Kidney glomerular epithelial cell (primary cell): ENCODE measurements around the gene HDAC2.
A peak's percentile ranks its signal among the peaks of the same experiment; 100 is the strongest.
"Not testable (repeated sequence)": the region's sequence is repeated elsewhere in the genome, so short reads cannot be mapped to it uniquely, and the experiment has no call there.

Experiments used
- DNase-seq: peaks from one replicate; lab custom pipeline; 2025; lab: John Stamatoyannopoulos, UW

The HDAC2 gene

DNA sequence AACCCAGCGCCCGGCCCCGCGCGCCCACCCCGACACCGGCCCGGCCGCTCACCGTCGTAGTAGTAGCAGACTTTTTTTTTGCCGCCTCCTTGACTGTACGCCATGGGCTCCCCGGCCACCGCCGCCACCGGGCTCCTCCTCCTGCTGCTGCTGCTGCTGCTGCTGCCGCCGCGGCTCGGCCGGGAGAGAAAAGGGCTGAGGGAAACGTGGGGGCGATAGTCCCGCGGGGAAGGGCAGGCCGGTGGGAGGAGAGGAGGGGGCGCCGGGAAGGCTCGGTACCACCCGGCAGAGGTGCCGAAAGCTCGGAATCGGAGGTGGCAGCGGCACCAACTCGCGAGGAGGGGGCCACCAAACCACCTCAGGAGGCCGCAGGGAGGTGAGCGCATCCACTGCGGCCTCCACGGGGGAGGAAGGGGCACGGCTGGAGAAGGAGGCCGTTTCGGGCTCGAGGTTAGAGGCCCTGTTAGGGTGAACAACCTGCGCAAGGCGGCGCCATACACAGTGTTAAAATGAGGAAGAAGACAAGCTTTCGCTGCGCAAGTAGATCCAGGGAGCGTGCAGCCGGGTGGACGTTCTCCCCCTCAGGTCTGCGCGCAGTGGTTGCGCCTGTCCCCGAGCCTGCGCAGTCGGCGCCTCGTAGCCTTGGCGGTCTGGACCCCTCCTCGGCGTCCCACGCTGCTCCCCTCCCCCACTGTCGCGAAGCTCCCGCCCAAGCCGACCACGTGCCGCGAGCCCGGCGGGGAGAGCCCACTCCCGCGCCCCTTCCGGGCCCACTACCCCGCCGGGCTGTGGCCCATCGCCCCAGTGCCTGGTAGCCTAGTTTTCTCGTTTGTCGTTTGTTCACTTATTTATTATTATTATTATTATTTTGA lies at the start of gene HDAC2:
Gene HDAC2, minus strand, starts transcription at position 344 of the 872 bp plus-strand sequence. Its CDS starts 240 bp downstream, at position 104.
- peak; percentile 86 for DNase-seq

DNA sequence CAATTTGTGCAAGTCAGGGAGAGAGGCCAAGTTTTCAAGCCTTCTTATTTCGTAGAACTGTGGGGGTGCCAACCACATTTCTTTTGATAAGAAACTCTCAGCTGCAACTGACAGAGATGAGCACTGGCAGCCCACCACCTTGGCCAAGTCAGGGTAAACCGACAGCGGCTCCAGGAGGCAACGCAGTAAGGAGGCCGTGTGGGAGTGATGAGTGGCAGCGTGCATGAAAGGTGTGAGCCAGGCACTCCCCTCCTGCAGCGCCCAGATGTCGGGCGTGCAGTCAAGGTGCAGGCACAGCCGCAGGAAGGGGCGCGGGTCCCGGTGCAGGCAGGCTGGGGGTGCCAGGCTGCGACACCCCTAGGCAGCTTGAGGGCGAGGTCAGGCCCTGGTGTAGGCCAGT lies 49.2 kb upstream of the HDAC2 start:
- no peak for DNase-seq

DNA sequence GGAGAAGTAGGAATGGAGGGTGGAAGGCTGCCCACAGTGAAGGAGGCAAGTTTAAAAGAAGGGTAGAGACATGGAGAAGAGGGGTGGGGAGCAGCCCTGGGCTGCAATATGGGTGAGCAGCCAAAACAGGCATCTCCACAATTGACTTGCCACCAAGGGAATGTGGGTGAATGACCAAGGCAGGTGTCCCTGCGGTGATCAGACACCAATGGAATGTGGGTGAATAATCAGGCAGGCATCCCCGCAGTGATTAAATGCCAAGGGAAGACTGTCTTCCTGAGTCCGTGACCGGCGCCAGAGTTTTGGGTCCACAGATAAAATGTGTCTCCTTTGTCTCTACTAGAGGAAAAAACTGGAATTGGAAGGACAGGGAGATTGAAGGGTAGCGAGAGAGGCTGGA lies 46.2 kb upstream of the HDAC2 start:
- DNase-seq = not testable (repeated sequence)

DNA sequence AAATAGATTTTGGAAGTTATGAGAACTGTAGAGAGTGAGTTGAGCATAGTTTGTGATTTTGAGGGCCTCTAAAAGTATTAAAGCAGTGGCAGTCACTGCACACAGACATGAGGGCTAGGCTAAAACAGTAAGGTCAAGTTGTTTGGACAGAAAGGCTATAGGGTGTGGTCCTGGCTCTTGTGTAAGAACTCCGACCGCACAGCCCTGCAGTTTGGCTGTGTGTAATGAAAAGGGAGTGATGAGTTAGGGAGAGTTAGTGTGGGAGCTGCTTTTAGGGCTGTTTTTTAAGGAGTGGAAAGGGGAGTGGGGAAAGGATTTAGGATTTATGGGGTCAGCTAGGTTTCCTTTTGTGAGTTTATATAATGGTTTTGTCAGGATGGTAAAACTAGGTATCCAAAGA lies 43.2 kb upstream of the HDAC2 start:
- DNase-seq = not testable (repeated sequence)

DNA sequence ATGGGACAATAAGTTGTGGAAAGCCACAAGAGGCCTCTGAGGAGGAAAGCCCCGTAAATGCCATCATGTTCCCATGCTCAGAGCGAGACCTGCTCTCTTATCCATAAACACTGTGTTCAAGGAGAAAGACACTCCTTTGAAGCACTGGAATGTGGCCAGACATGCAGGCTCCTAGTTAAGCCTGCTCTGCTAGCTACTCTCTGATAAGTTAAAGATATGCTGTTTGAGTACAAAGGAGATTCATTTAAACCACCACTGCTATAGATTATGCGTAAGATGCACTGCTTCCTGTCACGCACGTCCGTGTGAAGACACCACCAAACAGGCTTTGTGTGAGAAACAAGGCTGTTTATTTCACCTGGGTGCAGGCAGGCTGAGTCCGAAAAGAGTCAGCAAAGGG lies 40.5 kb upstream of the HDAC2 start:
- not testable (repeated sequence) for DNase-seq

DNA sequence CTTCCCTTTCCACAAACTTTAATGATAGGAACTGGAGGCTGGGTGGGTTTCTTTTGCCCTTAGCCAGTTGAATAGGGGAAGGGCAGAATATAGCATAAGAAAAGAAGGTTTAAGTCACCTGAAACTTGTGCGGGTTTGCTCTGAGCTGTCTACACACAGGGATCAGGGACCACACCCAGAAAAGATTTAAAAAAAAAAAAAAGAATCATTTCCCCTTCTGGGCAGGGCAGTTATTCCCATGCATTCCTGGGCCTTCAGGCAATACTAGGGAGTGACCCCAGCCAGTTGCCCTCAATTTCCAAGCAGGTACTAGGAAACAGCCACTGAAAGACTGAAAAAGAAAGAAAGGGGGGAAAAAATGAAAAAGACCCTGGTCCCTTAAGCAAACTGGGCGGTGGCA lies 39.6 kb upstream of the HDAC2 start:
- DNase-seq = no peak

DNA sequence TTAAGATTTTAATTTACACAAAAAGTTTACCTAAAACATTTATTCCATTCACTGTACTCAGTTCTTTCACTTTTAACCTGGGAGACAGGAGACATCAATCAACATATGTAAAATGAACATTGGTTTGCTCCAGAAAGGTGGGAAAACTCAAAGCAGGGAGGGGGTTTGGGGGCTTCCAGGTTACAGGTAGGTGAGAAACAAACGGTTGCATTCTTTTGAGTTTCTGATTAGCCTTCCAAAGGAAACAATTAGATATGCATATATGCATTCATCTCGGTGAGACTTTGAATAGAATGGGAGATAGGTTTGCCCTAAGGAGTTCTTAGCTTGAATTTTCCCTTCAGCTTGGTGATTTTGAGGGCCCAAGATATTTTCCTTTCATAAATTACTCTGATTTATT lies 38.2 kb upstream of the HDAC2 start:
- DNase-seq = no peak

DNA sequence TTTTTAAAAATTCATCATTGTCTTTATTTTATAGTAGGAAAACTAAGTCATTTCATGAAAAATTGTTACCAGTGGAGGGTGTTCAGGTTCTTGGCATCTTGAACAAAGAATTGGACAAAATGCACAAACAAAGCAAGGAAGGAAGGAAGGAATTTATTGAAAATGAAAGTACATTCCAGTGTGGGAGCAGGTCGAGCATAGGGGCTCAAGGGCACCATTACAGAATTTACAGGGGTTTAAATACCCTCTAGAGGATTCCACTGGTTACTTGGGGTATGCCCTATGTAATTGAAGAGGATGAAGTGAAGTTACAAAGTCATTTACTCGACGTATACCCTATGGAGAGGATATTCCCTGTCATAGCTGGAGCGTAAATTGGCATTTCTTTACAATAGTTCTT lies 37.4 kb upstream of the HDAC2 start:
- DNase-seq = no peak

DNA sequence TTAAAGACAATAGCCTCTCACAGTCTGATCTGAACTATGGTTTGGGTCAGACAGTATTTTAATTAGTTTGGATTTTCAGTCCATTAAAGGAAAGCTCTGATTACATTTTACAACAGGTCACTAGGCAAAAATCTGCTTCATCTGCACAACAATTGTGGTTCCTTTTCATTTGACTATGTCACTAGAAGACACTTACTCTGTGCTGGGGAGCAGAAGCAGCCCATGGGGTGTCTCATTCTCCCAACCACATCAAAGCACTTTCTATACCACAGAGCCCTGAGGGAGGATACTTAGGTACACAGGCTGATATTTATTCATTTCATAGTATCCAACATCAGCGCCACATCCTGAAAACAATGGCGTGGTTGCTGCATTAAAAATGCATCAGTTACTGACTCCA lies 36.6 kb upstream of the HDAC2 start:
- peak; percentile 8 for DNase-seq

DNA sequence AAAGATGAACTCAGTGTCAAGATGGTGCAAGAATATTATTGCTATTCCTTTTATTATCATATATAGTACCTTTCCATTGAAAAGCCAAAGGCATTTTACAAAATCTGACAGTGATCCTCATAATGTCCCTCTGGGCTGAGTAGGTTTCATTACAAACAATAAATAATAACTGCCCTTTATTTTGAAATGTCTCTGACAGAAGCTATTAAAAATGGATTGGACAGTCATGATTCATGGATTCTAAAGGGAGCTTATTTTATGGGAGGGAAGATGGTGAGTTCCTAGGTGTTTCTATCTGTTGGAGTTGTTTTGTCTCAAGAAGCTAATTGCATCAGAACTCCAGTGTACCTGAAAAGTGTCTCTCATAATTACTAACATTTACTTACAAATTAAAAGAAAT lies 30.4 kb upstream of the HDAC2 start:
- DNase-seq = no peak

DNA sequence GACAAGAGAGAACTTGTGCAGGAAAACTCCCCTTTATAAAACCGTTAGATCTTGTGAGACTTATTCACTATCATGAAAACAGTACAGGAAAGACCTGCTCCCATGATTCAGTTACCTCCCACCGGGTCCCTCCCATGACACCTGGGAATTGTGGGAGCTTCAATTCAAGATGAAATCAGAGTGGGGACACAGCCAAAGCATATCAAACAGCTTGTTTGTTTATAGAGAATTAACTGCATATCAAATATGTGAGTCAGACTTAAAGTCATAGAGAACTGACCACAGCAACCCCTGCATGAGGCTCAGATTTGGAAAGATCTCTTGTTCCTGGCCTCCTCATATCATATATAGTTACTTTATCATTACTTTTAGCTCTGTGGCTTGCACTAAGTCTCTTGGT lies 29.1 kb upstream of the HDAC2 start:
- DNase-seq = peak; percentile 4

DNA sequence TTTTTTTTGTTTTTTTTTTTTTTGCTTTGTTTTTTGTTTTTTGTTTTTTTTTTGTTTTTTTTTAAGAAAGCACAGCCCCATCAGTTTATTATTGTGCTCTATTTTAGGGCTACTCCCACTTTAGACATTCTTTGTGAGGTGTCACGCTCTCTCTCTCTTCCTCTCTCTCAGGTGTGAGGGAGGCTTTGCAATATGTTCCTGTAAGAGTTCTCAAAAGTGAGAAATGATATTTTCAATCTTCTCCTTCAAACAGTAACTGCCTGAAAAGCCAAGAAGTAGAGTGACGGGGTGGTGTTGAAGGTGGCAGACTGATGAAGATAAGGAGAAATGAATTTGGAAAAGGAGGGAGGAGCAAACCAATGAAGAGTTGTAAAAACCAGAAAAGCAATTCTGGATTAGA lies 28.3 kb upstream of the HDAC2 start:
- DNase-seq = no peak

DNA sequence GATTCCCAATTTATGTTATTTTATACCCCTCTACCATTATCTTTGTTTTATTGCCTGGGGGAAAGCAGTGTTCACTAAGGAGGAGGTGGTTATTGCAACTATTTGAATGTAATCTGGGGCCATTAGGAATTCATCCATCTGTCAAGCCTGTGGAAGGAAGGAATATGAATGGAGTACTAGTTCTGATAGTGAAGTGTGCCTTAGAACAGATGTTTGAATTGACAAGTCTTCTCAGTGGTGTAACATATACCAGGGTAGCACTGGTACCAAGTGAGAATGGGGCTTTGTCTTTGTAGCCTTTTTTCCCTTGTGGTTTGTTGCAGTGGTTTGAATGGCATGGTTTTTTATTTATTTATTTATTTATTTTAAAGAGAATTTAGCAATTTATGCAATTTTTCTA lies 27.9 kb upstream of the HDAC2 start:
- no peak for DNase-seq

DNA sequence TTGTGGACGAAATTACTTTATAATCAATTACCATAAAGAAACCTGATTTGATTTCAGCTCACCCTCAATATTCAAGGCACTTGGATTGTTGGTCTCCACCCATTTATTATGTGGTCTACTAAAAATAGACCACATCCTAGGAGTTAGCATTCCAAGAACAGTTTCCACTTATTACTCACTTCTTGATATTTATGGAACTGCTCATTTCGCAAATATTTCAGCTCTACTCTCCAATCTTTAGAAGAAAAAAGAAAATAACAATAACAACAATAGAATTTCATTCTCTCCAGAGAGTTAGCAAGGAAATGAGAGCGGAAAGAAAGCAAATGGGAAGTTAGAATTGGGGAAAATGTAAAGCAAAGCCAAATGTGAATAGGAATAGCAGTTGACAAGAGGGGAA lies 26.2 kb upstream of the HDAC2 start:
- peak; percentile 64 for DNase-seq

DNA sequence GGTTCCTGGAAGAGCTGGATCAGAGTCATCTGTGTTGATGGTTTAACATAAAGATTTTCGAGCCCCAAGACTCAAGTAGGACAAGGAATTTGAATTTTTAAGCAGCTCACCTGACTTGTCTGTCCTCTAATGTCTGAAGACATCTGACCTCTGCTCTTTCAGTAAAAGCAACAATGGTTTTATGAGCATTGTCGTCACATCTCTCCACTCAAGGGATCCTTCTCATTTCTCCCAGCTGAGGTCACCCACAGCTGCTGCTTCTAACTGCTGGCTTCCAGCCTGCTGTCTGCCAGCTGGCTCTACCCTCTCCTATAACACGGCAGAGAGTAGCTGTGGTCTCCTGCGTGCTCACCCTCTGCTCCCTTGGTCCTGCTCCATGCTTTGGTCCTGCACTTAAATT lies 24.7 kb upstream of the HDAC2 start:
- DNase-seq = peak; percentile 86

DNA sequence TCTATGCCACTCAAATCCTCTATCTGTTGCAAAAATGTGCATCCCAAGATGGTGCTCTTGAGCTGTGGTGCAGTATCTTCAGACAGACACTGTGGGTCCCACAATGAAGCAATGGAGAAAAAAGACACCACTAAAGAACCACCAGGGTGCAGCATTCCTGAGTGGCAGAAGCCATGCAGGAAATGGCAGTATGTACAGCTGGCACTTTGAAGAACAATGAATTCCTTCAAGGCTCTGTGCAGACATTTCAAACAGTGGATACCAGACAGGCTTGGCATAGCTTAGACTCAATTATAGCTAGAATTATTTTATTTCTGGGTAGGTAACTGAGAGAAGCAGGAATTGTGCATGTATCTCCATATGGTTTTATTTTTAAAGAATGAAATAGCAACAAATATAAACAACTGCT lies 24.0 kb upstream of the HDAC2 start:
- DNase-seq = peak; percentile 77

DNA sequence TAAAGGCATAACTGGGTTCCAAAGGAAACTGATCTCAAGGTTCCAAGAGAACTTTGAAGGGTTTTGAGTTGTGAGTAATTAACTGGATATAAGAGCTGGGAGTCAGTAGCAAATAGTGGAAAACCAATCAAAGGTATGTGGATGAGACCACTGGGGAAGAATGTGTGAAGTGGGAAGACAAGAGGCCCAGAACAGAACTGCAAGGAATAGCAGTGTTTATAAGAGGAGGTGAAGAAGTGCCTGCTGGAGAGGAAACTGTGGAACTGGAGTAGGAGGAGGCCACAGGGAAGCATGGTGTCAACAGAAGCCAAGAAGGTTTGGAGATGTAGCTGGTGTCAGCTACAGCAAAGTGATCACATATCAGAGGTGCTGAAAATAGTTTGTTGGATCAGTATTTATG lies 18.7 kb upstream of the HDAC2 start:
- DNase-seq = no peak

DNA sequence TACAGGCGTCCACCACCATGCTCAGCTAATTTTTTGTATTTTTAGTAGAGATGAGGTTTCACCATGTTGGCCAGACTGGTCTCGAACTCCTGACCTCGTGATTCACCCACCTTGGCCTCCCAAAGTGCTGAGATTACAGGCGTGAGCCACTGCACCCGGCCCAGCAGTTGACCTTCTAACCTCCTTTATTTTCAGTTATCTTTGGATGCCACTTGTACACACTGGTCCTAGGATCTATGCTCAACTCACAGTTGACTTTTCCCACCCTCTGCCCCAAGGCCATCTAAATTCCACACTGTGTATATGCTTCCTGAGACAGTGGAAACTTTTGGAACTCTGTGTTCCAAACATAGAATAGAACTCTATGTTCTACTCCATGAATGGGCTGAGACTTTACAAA lies 11.7 kb upstream of the HDAC2 start:
- not testable (repeated sequence) for DNase-seq

DNA sequence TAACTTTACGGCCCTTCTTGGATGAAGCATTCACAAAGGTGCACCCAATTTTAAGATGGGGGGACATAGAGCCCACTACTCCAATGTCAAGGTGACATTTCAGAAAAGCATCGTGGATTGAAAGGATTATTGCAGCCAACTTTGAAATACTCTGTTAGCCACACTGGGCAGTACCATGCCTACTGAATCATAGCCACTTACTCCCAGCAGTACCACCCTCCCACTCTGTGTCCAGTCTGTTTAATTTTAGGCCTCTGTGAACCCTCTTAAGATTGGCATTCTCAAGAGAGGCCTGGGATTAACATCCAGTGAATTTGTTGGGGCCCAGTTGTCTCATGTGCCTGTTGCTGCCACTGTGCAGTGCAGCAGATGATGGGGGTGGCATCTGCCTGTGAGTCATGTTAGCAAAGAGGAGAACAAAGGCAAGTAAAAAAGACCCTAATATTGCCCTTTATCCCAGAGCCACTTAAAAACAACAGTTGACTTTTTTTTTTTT lies 11.2 kb upstream of the HDAC2 start:
- DNase-seq = no peak

DNA sequence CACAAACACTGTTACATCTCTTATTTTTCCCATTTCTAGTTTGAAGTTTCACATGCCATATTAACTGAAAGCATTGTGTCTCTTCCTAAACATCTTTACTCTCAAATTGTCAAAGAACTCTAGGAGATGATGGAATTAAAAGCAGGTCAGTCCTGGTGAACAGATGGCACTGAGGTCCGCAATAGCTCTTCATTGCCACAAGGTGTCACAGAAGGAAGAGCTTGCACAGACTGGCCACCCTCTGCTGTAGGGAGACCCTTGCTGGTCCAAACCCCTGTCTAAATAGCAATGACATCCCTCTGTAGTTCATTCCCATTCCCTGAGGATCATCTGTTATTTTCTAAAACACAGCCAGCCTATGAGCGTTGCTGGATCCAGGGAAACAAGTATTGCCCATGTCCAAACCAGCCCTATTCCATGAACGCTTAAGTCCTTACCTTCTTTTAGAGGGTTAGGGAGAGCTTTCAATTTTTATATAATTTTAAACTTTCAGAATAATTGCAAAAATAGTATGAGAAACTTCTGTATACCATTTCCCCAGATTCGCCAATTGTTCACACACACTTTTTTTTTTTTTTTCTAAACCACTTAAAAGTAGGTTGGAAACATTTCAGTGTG lies 10.1 kb upstream of the HDAC2 start:
- no peak for DNase-seq

DNA sequence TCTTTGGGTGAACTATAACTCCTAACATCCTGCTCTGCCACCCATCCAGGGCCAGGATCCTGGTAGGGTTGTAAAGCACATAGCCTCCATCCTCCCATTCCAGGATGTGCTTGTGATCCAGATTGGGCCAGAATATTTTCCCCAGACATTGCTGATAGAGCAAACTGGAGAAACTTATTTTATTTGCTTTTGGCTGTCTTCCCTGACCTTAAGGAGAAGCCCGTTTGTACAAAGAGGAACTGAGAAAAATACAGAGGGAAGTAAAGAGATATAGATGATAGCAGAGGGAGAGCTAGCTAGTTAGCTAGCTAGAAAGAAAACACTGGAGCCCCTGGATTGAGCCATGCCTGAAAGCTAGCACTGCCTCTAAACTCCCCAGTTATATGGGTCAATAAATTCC lies 9.0 kb upstream of the HDAC2 start:
- no peak for DNase-seq

DNA sequence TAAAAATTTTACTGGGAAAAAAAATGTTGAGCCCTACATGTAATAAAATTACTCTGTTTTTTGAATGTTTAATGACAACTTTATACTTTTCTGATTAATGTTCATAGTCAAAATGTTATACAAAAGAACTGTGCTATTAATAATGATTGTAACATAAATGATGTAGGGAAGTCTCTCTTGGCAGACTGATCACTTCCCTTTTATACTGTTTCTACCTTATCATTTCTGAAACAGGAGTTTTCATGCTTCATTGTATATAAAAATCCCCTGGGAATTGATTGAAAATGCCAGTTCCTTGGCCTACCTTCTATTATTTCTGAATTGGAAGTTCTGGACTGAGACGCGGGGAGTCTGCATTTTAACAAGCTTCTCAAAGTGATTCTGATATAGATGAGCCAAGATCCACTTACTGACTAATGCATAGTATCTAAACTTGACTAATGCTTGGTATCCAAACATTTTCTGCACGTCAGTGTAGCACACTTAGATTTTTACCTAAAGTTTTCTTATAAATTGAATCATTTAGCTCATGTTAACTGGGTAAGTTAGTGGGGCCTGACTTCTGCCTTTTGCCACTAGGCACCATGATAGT lies 7.2 kb upstream of the HDAC2 start:
- DNase-seq = no peak

DNA sequence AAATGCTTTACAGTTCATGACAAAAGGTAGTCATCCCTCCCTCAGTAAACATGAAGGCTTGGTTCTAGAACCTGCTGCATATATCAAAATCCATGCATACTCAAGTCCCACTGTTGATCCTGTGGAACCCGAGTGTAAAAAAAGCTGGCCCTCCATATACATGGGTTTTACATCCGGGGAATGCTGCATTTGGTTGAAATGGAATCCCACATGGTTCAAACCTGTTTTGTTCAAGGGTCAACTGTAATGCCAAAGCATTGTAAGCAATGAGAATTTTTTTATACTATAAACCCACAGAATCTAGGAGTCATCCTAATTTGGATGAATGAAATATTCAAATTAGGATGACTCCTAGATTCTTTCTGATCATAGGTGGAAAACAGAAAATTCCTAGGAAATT lies 5.9 kb upstream of the HDAC2 start:
- no peak for DNase-seq
